GM10248 (cell line): ENCODE data around the gene PCDH15.
"Not testable (repeated sequence)": the region's sequence is repeated elsewhere in the genome, so short reads cannot be mapped to it uniquely, and the experiment has no call there.

Experiments used
- CTCF ChIA-PET: fragments of 300-600 bp; sonication (Branson Sonifier 250); formaldehyde crosslinking; extraction: SDS; loops from one replicate; lab custom pipeline; 2021; ENCODE audit warnings: antibody characterized with exemption; lab: Yijun Ruan, JAX
- POLR2A ChIA-PET: fragments of 350-650 bp; sonication (Branson Sonifier 250); formaldehyde crosslinking; extraction: SDS; loops from one replicate; lab custom pipeline; 2020; ENCODE audit warnings: antibody characterized with exemption; lab: Yijun Ruan, JAX
- DNase-seq: peaks from one replicate; pipeline ENCODE4 v3.0.0; 2012; ENCODE audit errors: extremely low spot score
- CTCF ChIP-seq: IDR thresholded peaks from 2 replicates; pipeline ENCODE4 v1.5.1; 2012; ENCODE audit warnings: mild to moderate bottlenecking, low read depth; ENCODE audit errors: extremely low read depth, missing control alignments, control extremely low read depth

Gene PCDH15

DNA sequence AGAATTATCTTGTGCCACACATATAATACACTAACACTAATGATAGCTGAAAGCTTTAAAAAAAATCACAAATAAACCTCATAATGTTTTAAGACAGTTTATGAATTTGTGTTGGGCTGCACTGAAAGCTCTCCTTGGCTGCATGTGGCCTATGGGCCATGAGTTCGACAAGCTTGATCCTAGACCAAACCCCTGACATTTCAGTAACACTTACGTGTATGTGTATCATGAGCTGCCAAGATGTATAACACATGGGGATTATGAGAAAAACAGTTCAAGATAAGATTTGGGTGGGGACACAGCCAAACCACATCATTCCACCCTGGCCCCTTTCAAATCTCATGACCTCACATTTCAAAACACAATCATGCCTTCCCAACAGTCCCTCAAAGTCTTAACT is 823.8 kb downstream of the PCDH15 start:
- no peak for TF ChIP-seq CTCF
- CTCF ChIA-PET: no interaction called here
- POLR2A ChIA-PET: no interaction called here
- DNase-seq: no peak

GRCh38 chr10:53957401-53957800 is 843.6 kb downstream of the PCDH15 start:
- ChIA-PET POLR2A (no interaction called here), CTCF (no interaction called here)
- no peak for DNase-seq
- TF ChIP-seq CTCF: no peak

- DNase-seq: no peak
- no peak for TF ChIP-seq CTCF
- ChIA-PET POLR2A (no interaction called here), CTCF (no interaction called here)
Observed at GRCh38 chr10:53955091-53955490, 845.9 kb downstream of the PCDH15 start.

DNA sequence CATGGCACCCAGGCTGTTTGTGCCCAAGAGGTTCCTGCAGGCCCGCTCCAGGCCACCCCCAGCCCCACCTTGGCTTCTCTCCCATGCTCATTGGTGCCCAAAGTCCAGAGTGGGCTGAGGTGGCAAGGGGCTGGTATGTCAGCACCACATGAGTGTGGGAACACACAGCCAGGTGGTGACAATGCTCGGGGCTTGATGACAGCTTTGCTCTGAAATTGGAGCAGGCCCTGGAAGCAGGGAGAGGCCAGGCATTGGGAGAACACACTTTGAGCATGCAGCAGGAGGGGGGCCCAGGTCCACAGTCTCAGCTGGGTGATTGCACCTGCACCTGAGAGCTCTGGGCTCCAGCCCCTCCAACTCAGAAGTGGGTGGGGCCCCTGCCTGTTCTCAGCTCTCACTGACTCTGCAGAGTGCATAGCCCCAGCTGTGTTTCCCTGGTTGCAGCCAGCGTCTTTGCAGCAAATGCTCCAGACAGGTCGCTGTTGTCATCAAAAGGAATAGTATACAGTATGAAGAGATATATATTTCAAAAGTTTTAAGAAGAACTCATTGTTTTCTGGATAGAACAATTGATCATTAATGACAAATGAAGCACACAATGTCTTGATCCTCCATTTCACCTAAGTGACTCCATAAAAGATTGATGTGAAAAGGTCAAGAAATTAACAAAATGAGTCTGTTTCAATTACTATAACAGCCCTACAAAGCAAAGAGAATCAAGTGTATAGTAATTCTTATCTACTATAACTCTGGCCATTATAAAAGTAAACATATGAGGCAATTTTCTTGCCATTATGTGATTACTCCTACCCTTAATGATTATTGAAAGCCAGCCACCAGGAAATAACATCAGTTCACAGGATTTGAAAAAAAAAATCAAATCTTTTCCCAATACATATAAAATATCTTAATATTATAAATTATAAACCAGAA is 848.1 kb downstream of the PCDH15 start:
- no peak for TF ChIP-seq CTCF
- no peak for DNase-seq
- POLR2A ChIA-PET: no interaction called here
- CTCF ChIA-PET: no interaction called here

- no peak for DNase-seq
- ChIA-PET CTCF (interaction anchor here (1.1 kb wide), 1 partner anchor 9 kb away, joined by 3 read pairs; no protein-coding TSS in a partner anchor), POLR2A (no interaction called here)
- TF ChIP-seq CTCF: no peak
Observed at GRCh38 chr10:53939654-53940053, 861.4 kb downstream of the PCDH15 start.

GRCh38 chr10:53930648-53931047 is 870.4 kb downstream of the PCDH15 start:
- POLR2A ChIA-PET: no interaction called here

GRCh38 chr10:53924051-53924700 is 876.9 kb downstream of the PCDH15 start:
- CTCF ChIA-PET: interaction anchor here (0.7 kb wide), 1 partner anchor 15 kb away, joined by 3 read pairs; no protein-coding TSS in a partner anchor
- POLR2A ChIA-PET, DNase-seq: not testable (repeated sequence)

More at GRCh38 chr10:53930648-53931047, 870.4 kb downstream of the PCDH15 start:
- CTCF ChIA-PET: interaction anchor here (1.1 to 1.6 kb wide), 2 partner anchors 7 to 17 kb away, joined by 3 to 4 read pairs; no protein-coding TSS in a partner anchor
- no peak for TF ChIP-seq CTCF
- no peak for DNase-seq
